OCI-M2 (cell line): Measurements from ENCODE around the gene SENP8.

Experiments used
- DNase-seq: peaks from one replicate; lab custom pipeline; 2025; ENCODE audit not compliant: unreplicated experiment; lab: John Stamatoyannopoulos, UW

SENP8 gene

GRCh38 chr15:72173864-72174550 lies 55.8 kb downstream of the SENP8 start:
- DNase-seq = no peak

- DNase-seq = no peak
Observed at GRCh38 chr15:72174551-72175165, 56.5 kb downstream of the SENP8 start.

- no peak for DNase-seq
Observed at GRCh38 chr15:72175186-72176044, 57.2 kb downstream of the SENP8 start.

- DNase-seq = no peak
Observed at GRCh38 chr15:72176159-72176558, 58.0 kb downstream of the SENP8 start.

- no peak for DNase-seq
Observed at GRCh38 chr15:72176743-72177142, 58.5 kb downstream of the SENP8 start.

GRCh38 chr15:72178976-72179585 lies 60.9 kb downstream of the SENP8 start:
- no peak for DNase-seq

- DNase-seq = no peak
Observed at GRCh38 chr15:72179950-72180581, 61.9 kb downstream of the SENP8 start.

GRCh38 chr15:72180761-72181324 lies 62.6 kb downstream of the SENP8 start:
- no peak for DNase-seq

GRCh38 chr15:72182244-72182643 lies 64.0 kb downstream of the SENP8 start:
- DNase-seq = no peak

GRCh38 chr15:72182673-72183072 lies 64.5 kb downstream of the SENP8 start:
- no peak for DNase-seq

GRCh38 chr15:72183781-72184164 lies 65.6 kb downstream of the SENP8 start:
- no peak for DNase-seq

GRCh38 chr15:72184165-72184811 lies 66.1 kb downstream of the SENP8 start:
- no peak for DNase-seq

- DNase-seq = no peak
Observed at GRCh38 chr15:72189250-72189902, 71.2 kb downstream of the SENP8 start.

GRCh38 chr15:72192416-72192815 lies 74.2 kb downstream of the SENP8 start:
- no peak for DNase-seq
